ENCODE measurements around the gene C21orf58. TPM values are rescaled to one million over a fixed set of nuclear protein-coding genes. Genes with fewer than 3 reads are reported as not detected.

C21orf58 gene
- total and polyA plus RNA-seq, 2 donors from 2014 or later = 0.67 to 2.7 TPM

DNA sequence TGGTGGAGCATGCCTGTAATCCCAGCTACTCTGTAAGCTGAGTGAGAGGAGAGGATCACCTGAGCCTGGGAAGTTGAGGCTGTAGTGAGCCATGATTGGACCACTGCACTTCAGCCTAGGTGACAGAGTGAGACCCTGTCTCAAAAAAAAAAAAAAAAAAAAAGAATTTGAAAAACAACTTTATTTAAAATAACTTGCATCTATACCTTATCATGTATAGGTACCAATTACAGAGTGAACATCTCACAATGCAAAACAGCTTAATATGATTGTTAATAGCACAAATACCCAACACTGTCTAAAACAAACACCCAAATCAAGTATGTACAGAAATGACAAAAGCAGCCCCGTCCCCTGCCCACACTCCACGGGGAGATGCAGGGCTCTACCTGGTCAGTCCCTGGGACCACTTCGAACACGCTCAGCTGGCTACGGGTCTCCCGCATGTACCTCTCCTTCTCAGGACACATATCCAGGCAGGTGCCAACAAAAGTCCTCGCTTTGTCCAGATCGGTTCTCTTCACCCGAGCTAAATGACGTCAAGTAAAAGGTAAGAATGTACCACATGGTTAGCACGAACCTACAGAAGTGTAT lies 48.8 kb downstream of the C21orf58 start:
- FAIRE-seq = no peak
- TF ChIP-seq, protein P1, sequence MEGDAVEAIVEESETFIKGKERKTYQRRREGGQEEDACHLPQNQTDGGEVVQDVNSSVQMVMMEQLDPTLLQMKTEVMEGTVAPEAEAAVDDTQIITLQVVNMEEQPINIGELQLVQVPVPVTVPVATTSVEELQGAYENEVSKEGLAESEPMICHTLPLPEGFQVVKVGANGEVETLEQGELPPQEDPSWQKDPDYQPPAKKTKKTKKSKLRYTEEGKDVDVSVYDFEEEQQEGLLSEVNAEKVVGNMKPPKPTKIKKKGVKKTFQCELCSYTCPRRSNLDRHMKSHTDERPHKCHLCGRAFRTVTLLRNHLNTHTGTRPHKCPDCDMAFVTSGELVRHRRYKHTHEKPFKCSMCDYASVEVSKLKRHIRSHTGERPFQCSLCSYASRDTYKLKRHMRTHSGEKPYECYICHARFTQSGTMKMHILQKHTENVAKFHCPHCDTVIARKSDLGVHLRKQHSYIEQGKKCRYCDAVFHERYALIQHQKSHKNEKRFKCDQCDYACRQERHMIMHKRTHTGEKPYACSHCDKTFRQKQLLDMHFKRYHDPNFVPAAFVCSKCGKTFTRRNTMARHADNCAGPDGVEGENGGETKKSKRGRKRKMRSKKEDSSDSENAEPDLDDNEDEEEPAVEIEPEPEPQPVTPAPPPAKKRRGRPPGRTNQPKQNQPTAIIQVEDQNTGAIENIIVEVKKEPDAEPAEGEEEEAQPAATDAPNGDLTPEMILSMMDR (IDR thresholded peaks at IDR 0.05; ENCODE audit: borderline replicate concordance, extremely low read depth, insufficient read depth) = no peak
- no peak overlapping the region for H3K4me3 ChIP-seq (ENCODE audit: low read length in 3 of 3)
- H3K27ac ChIP-seq (ENCODE audit: low read depth in 2 of 2, low read length in 2 of 2) = no peak overlapping the region
- H3K36me3 ChIP-seq (ENCODE audit: control insufficient read depth in 2 of 3, insufficient read depth in 3 of 3, low read length in 3 of 3) = peaks cover 11 to 62% (median 49%) of the 10 kb centered on the region in 3 donors
- no peaks in the 10 kb centered on the region for H3K4me1 ChIP-seq (ENCODE audit: control insufficient read depth in 2 of 3, insufficient read depth in 2 of 3, low read depth in 1 of 3, low read length in 3 of 3)
- H3K9me3 ChIP-seq (ENCODE audit: control insufficient read depth in 2 of 3, insufficient read depth in 1 of 3, low read length in 3 of 3) = no peaks in the 10 kb centered on the region
- H3K27me3 ChIP-seq (ENCODE audit: control insufficient read depth, insufficient read depth, low read length) = no peaks in the 10 kb centered on the region
- intact Hi-C loops (cut with DNase I) = no loop called here
- DNase-seq = no peak
- no peak overlapping the region for H3K9ac ChIP-seq (ENCODE audit: low read length in 3 of 3)

DNA sequence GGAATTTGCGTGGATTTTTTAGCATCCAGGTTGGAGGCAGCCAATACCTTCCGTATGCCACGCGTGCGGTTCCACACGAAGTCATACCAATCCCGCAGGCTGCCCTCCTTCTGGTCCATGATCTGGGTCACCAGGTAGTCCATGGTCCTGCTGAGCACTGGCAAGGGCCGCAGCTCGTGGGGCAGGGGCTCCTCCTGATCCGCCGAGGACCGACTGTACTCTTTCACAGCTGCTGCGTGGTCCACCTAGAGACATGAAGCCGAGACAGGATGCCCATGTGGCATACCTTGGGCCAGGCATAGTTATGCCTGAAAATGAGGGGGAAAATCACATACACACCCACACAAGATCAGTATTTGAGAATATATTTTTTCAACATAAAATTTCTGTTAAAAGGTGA lies 50.3 kb downstream of the C21orf58 start:
- no peaks in the 10 kb centered on the region for H3K27me3 ChIP-seq (ENCODE audit: control insufficient read depth, insufficient read depth, low read length)
- peaks cover 7 to 60% (median 46%) of the 10 kb centered on the region in 3 donors for H3K36me3 ChIP-seq (ENCODE audit: control insufficient read depth in 2 of 3, insufficient read depth in 3 of 3, low read length in 3 of 3)
- no peaks in the 10 kb centered on the region for H3K9me3 ChIP-seq (ENCODE audit: control insufficient read depth in 2 of 3, insufficient read depth in 1 of 3, low read length in 3 of 3)
- no peak overlapping the region for H3K4me3 ChIP-seq (ENCODE audit: low read length in 3 of 3)
- DNase-seq = no peak
- no peak for FAIRE-seq
- no peak overlapping the region for H3K9ac ChIP-seq (ENCODE audit: low read length in 3 of 3)
- no peak overlapping the region for H3K27ac ChIP-seq (ENCODE audit: low read depth in 2 of 2, low read length in 2 of 2)
- intact Hi-C loops (cut with DNase I) = no loop called here
- TF ChIP-seq, protein P1 (IDR thresholded peaks at IDR 0.05; ENCODE audit: borderline replicate concordance, extremely low read depth, insufficient read depth) = no peak
- H3K4me1 ChIP-seq (ENCODE audit: control insufficient read depth in 2 of 3, insufficient read depth in 2 of 3, low read depth in 1 of 3, low read length in 3 of 3) = no peaks in the 10 kb centered on the region

DNA sequence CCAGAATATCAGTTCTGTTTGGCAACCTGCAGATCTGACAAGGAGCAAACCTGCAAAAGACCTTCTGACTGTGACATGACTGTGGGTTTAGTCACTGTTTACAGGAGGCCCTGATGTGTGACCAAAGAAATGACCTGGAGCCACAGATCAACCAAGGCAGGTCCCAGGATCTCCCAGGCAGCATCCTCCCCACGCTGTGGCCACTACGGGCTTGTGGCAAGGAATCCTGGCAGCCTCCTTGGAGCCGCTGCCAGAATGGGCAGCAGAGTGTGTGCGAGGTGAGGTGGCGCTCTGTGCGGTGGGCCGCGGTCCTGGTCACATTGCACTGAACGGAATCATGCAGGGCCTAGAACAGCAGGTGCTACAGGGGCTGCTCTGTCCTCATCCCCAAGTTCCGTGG lies 54.2 kb downstream of the C21orf58 start:
- TF ChIP-seq, protein P1 (IDR thresholded peaks at IDR 0.05; ENCODE audit: borderline replicate concordance, extremely low read depth, insufficient read depth) = no peak
- no peak for FAIRE-seq

DNA sequence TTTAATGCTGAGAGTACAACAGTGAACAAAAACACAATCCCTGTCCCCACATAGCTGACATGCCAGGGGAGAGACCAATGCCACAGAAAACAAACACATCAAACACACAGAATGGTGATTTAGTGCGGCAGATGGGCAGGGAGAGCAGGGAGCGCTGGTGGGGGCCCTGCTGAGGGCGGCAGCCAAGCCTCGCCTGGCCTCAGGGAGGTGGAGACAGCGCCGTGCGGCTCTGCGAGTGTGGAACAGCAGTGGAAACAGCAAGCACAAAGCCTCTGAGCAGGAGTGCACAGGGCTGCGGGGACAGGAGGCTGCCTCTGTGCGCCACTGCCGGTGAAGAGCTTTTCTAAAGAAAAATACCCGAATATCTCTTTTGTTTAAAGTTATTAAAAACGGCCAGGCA lies 55.3 kb downstream of the C21orf58 start:
- no peaks in the 10 kb centered on the region for H3K4me1 ChIP-seq (ENCODE audit: control insufficient read depth in 2 of 3, insufficient read depth in 2 of 3, low read depth in 1 of 3, low read length in 3 of 3)
- no peaks in the 10 kb centered on the region for H3K27me3 ChIP-seq (ENCODE audit: control insufficient read depth, insufficient read depth, low read length)
- no peak overlapping the region for H3K27ac ChIP-seq (ENCODE audit: low read depth in 2 of 2, low read length in 2 of 2)
- intact Hi-C loops (cut with DNase I) = no loop called here
- DNase-seq = no peak
- FAIRE-seq = no peak
- no peak overlapping the region for H3K9ac ChIP-seq (ENCODE audit: low read length in 3 of 3)
- H3K36me3 ChIP-seq (ENCODE audit: control insufficient read depth in 2 of 3, insufficient read depth in 3 of 3, low read length in 3 of 3) = peaks cover 6 to 46% (median 46%) of the 10 kb centered on the region in 3 donors
- no peak overlapping the region for H3K4me3 ChIP-seq (ENCODE audit: low read length in 3 of 3)
- H3K9me3 ChIP-seq (ENCODE audit: control insufficient read depth in 2 of 3, insufficient read depth in 1 of 3, low read length in 3 of 3) = no peaks in the 10 kb centered on the region
- TF ChIP-seq, protein P1 (IDR thresholded peaks at IDR 0.05; ENCODE audit: borderline replicate concordance, extremely low read depth, insufficient read depth) = no peak

More for the DNA sequence above, 54.2 kb downstream of the C21orf58 start:
- H3K9ac ChIP-seq (ENCODE audit: low read length in 3 of 3) = no peak overlapping the region
- H3K27me3 ChIP-seq (ENCODE audit: control insufficient read depth, insufficient read depth, low read length) = no peaks in the 10 kb centered on the region
- no peaks in the 10 kb centered on the region for H3K9me3 ChIP-seq (ENCODE audit: control insufficient read depth in 2 of 3, insufficient read depth in 1 of 3, low read length in 3 of 3)
- no peaks in the 10 kb centered on the region for H3K4me1 ChIP-seq (ENCODE audit: control insufficient read depth in 2 of 3, insufficient read depth in 2 of 3, low read depth in 1 of 3, low read length in 3 of 3)
- H3K4me3 ChIP-seq (ENCODE audit: low read length in 3 of 3) = no peak overlapping the region
- peaks cover 6 to 56% (median 50%) of the 10 kb centered on the region in 3 donors for H3K36me3 ChIP-seq (ENCODE audit: control insufficient read depth in 2 of 3, insufficient read depth in 3 of 3, low read length in 3 of 3)
- DNase-seq = no peak
- no peak overlapping the region for H3K27ac ChIP-seq (ENCODE audit: low read depth in 2 of 2, low read length in 2 of 2)
- intact Hi-C loops (cut with DNase I) = no loop called here

All from kidney (tissue), 14 donors.